IMR-90 (cell line): ENCODE data around the gene ANO1. TPM values are rescaled to one million over a fixed set of nuclear protein-coding genes. Genes with fewer than 3 reads are reported as not detected.
A peak's percentile ranks its signal among the peaks of the same experiment; 100 is the strongest.

Experiments used
- ATAC-seq: fragments of 200-7000 bp; cut with Tn5 transposase; 2 replicates; pipeline ENCODE4 v1.9.1; 2020; ENCODE audit warnings: low read depth, mild to moderate bottlenecking, moderate library complexity
- Bru-seq: library from RNA; stranded (reverse); fragments of 400-500 nt; gene quantifications from one replicate; lab custom pipeline; 2021; lab: Mats Ljungman, UMichigan
- BruChase-seq, 2 experiments: library from RNA; stranded (reverse); fragments of 400-500 nt; gene quantifications; one replicate each; lab custom pipeline; 2021; lab: Mats Ljungman, UMichigan
- BruUV-seq: library from RNA; stranded (reverse); fragments of 400-500 nt; replicated peaks from 2 replicates; lab custom pipeline; 2021; lab: Mats Ljungman, UMichigan
- CTCF ChIA-PET: fragments of 300-600 bp; formaldehyde crosslinking; extraction: SDS; loops from one replicate; lab custom pipeline; 2021; ENCODE audit warnings: antibody characterized with exemption; lab: Yijun Ruan, JAX
- POLR2A ChIA-PET: fragments of 300-600 bp; sonication (Branson Sonifier 250); formaldehyde crosslinking; loops from one replicate; lab custom pipeline; 2022; ENCODE audit warnings: antibody characterized with exemption; ENCODE audit not compliant: unreplicated experiment; lab: Charles Lee
- DNase-seq: peaks from one replicate; pipeline ENCODE4 v3.0.0; 2013
- H2AFZ ChIP-seq: replicated peaks from 2 replicates; pipeline ENCODE3; 2013; ENCODE audit warnings: low read length, mild to moderate bottlenecking; ENCODE audit not compliant: poor library complexity
- H2AK5ac ChIP-seq: 2 replicates; pipeline ENCODE4 v1.6.1; 2013; ENCODE audit warnings: low read depth, low read length, inconsistent platforms
- H2AK9ac ChIP-seq: replicated peaks from 2 replicates; pipeline ENCODE3; 2013; ENCODE audit warnings: mild to moderate bottlenecking, low read depth, low read length, moderate library complexity; ENCODE audit not compliant: poor library complexity
- H2BK120ac ChIP-seq: 2 replicates; pipeline ENCODE4 v1.6.1; 2013; ENCODE audit warnings: low read depth, low read length, inconsistent platforms
- H2BK15ac ChIP-seq: 3 replicates; pipeline ENCODE4 v1.6.1; 2013; ENCODE audit warnings: low read depth, low read length, inconsistent platforms
- H2BK20ac ChIP-seq: 2 replicates; pipeline ENCODE4 v1.6.1; 2013; ENCODE audit warnings: low read depth, mild to moderate bottlenecking, inconsistent platforms, low read length, moderate library complexity
- H2BK5ac ChIP-seq: 2 replicates; pipeline ENCODE4 v1.6.1; 2013; ENCODE audit warnings: mild to moderate bottlenecking, low read depth, low read length, inconsistent platforms; ENCODE audit not compliant: poor library complexity, severe bottlenecking
- H3K14ac ChIP-seq: replicated peaks from 2 replicates; pipeline ENCODE4 v1.6.1; 2013; ENCODE audit warnings: low read depth, low read length, inconsistent platforms
- H3K18ac ChIP-seq: 2 replicates; pipeline ENCODE4 v1.6.1; 2013; ENCODE audit warnings: low read depth, low read length, control low read depth
- H3K23ac ChIP-seq: 2 replicates; pipeline ENCODE4 v1.6.1; 2013; ENCODE audit warnings: low read depth, low read length, inconsistent platforms
- H3K27ac ChIP-seq: 2 replicates; pipeline ENCODE4 v1.5.1; 2013; ENCODE audit warnings: mild to moderate bottlenecking, control low read depth, low read length; ENCODE audit not compliant: insufficient read depth
- H3K27me3 ChIP-seq: 2 replicates; pipeline ENCODE4 v1.6.1; 2013; ENCODE audit warnings: low read length; ENCODE audit not compliant: control insufficient read depth, insufficient read depth
- H3K36me3 ChIP-seq: 2 replicates; pipeline ENCODE4 v1.6.1; 2013; ENCODE audit warnings: low read length, mixed read lengths; ENCODE audit not compliant: control insufficient read depth, insufficient read depth
- H3K4ac ChIP-seq: 2 replicates; pipeline ENCODE4 v1.6.1; 2013; ENCODE audit warnings: low read depth, low read length, inconsistent platforms
- H3K4me1 ChIP-seq: 2 replicates; pipeline ENCODE4 v1.6.1; 2013; ENCODE audit warnings: low read length, mixed read lengths; ENCODE audit not compliant: control insufficient read depth, insufficient read depth
- H3K4me2 ChIP-seq: 2 replicates; pipeline ENCODE4 v1.6.1; 2013; ENCODE audit warnings: low read depth, mild to moderate bottlenecking, control low read depth, low read length, moderate library complexity
- H3K4me3 ChIP-seq: 2 replicates; pipeline ENCODE4 v1.5.1; 2013; ENCODE audit warnings: low read depth, mild to moderate bottlenecking, control low read depth, low read length, moderate library complexity; ENCODE audit not compliant: insufficient read depth
- H3K56ac ChIP-seq: 2 replicates; pipeline ENCODE4 v1.6.1; 2013; ENCODE audit warnings: low read length, inconsistent platforms; ENCODE audit not compliant: insufficient read depth; ENCODE audit errors: extremely low read depth
- H3K79me1 ChIP-seq, 2 experiments: 2 replicates each; pipeline ENCODE4 v1.6.1; 2013; ENCODE audit warnings: low read length in 2 of 2, inconsistent platforms in 1 of 2, low read depth in 1 of 2
- H3K9ac ChIP-seq: 2 replicates; pipeline ENCODE4 v1.6.1; 2013; ENCODE audit warnings: low read depth, low read length, control low read depth
- H3K9me1 ChIP-seq: 2 replicates; pipeline ENCODE4 v1.6.1; 2013; ENCODE audit warnings: low read length, inconsistent platforms; ENCODE audit not compliant: insufficient read depth
- H3K9me3 ChIP-seq: 2 replicates; pipeline ENCODE4 v1.6.1; 2013; ENCODE audit warnings: low read length; ENCODE audit not compliant: control insufficient read depth, insufficient read depth
- H4K20me1 ChIP-seq: 2 replicates; pipeline ENCODE4 v1.6.1; 2013; ENCODE audit warnings: low read length, inconsistent platforms; ENCODE audit not compliant: insufficient read depth
- H4K5ac ChIP-seq: 2 replicates; pipeline ENCODE4 v1.6.1; 2013; ENCODE audit warnings: mild to moderate bottlenecking, low read depth, low read length, control low read depth
- H4K8ac ChIP-seq, 2 experiments: 2 replicates each; pipeline ENCODE4 v1.6.1; 2013; ENCODE audit warnings: low read depth in 2 of 2, low read length in 2 of 2, control low read depth in 1 of 2, inconsistent platforms in 1 of 2
- H4K91ac ChIP-seq: 2 replicates; pipeline ENCODE4 v1.6.1; 2013; ENCODE audit warnings: low read depth, low read length, inconsistent platforms; ENCODE audit not compliant: insufficient read depth
- CHD1 ChIP-seq: IDR thresholded peaks from 2 replicates; pipeline ENCODE4 v1.6.1; 2012; ENCODE audit warnings: low read depth, low read length, improper control_type of control experiment
- MAZ ChIP-seq: IDR thresholded peaks from 2 replicates; pipeline ENCODE4 v1.6.1; 2012; ENCODE audit warnings: low read depth, mild to moderate bottlenecking, low read length, improper control_type of control experiment, moderate library complexity, borderline replicate concordance
- RAD21 ChIP-seq: IDR thresholded peaks from 2 replicates; pipeline ENCODE4 v1.6.1; 2012; ENCODE audit warnings: low read length, improper control_type of control experiment
- RFX5 ChIP-seq: IDR thresholded peaks from 2 replicates; pipeline ENCODE4 v1.8.0; 2012; ENCODE audit warnings: low read depth, mild to moderate bottlenecking, low read length, moderate library complexity
- WGBS, 2 experiments: methylation state at CpG; one replicate each; pipeline versions ENCODE4 v1.1.5 to v1.1.7; 2013; ENCODE audit warnings: missing lambda C conversion rate in 2 of 2; ENCODE audit not compliant: insufficient read length in 1 of 2; ENCODE audit errors: extremely low coverage in 2 of 2; 5-methylcytosine and 5-hydroxymethylcytosine counted together
- dilution Hi-C: fragments of 300-500 bp; cut with HindIII; formaldehyde crosslinking; loops from one replicate; pipeline ENCODE4 v1.14.3; 2018; ENCODE audit warnings: low sequenced_read_pairs; ENCODE audit not compliant: unreplicated experiment
- in situ Hi-C: fragments of 300-500 bp; cut with MboI; formaldehyde crosslinking; loops from 3 replicates; pipeline ENCODE4 v1.14.3; 2019; ENCODE audit warnings: low sequenced_read_pairs, inconsistent platforms, mixed read lengths
- intact Hi-C: fragments of 100-400 bp; cut with micrococcal nuclease; formaldehyde crosslinking; loops from 2 replicates; pipeline ENCODE4 v1.10.0; 2022
- long read RNA-seq: library from polyadenylated mRNA; unstranded; transcript quantifications from one replicate; pipeline ENCODE4 v2.0.0, GENCODE V29; 2021; ENCODE audit not compliant: unreplicated experiment
- polyA plus RNA-seq, 3 experiments: library from polyadenylated mRNA; depleted of rRNA; stranded (reverse); fragments of >200 nt; gene quantifications; 2 replicates each; pipeline ENCODE4 v1.2.3, GENCODE V29; 2012; ENCODE audit warnings: low replicate concordance in 1 of 3
- total RNA-seq: library from RNA; depleted of rRNA; stranded (reverse); fragments of >200 nt; gene quantifications from 2 replicates; pipeline ENCODE4 v1.2.3, GENCODE V29; 2012; rRNA removed
- TF ChIP-seq, protein P1 (sequence below): conservative IDR thresholded peaks from 2 replicates; pipeline ENCODE4 v1.5.1; 2012; ENCODE audit warnings: mild to moderate bottlenecking, low read depth, low read length, improper control_type of control experiment

The ANO1 gene
- total RNA-seq (4.1 and 4.4 TPM in 2 replicates), polyA plus RNA-seq (2012; rRNA removed) (8.0 and 10.7 TPM in 2 replicates), Bru-seq, nascent RNA (percentile 31 among the genes with signal in this experiment), BruChase-seq, experiment 1, labeled RNA remaining after a 6-hour chase (percentile 27 among the genes with signal in this experiment), BruChase-seq, experiment 2, labeled RNA remaining after a 2-hour chase (percentile 34 among the genes with signal in this experiment)
- 3.8 and 9.8 TPM in 2 replicates for polyA plus RNA-seq (2012; cell fraction: cytosol; rRNA removed)
- 20.0 and 34.3 TPM in 2 replicates for polyA plus RNA-seq (2012; cell fraction: nucleus; rRNA removed; ENCODE audit: low replicate concordance)
- long read RNA-seq, partial matches to known transcripts: 1 of 1 reads
- long read RNA-seq, other reads (novel, unspliced or antisense): 0 of 1 reads

DNA sequence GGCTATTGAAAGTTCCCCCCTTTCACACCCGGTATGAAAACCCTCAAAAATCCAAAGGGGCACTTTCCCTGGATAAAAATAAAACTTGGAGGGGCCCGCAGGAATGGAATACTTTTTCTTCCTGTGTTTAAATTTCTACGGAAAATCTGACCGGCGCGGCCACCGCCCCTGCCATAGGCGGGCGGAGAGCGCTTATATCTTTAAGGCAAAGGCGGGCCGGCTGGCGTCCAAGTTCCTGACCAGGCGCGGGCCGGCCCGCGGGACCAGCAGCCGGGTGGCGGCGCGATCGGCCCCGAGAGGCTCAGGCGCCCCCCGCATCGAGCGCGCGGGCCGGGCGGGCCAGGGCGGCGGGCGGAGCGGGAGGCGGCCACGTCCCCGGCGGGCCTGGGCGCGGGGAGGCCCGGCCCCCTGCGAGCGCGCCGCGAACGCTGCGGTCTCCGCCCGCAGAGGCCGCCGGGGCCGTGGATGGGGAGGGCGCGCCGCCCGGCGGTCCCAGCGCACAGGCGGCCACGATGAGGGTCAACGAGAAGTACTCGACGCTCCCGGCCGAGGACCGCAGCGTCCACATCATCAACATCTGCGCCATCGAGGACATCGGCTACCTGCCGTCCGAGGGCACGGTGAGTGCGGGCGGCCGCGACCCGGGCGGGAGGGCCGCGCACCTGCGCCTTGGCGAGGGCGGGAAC is at the start of gene ANO1:
Gene ANO1, plus strand, starts transcription at position 223 of the 686 bp plus-strand sequence. Its CDS starts 290 bp downstream, at position 513.
- in situ Hi-C loops (no loop called here), intact Hi-C loops (loop anchor here (5.0 kb wide), 1 partner anchor 161 kb away; no protein-coding TSS in a partner anchor), dilution Hi-C loops (no loop called here)
- Histone ChIP-seq H4K20me1 (no peaks in the 10 kb centered on the region), H3K36me3 (no peaks in the 10 kb centered on the region), H3K4me3 (peak within 1 kb of the TSS; percentile 48), H3K4ac (peak within 1 kb of the TSS; percentile 66), H3K18ac (no peak within 1 kb of the TSS), H3K9ac (peak within 1 kb of the TSS; percentile 77; the same call in 1 of the 2 replicates), H4K8ac (peak within 1 kb of the TSS in 1 of 2 experiments; percentile 65; a peak in 1 of 4 replicates), H4K91ac (peak within 1 kb of the TSS; percentile 33), H3K27ac (no peak within 1 kb of the TSS; the same call in 1 of the 2 replicates), H2BK120ac (peak within 1 kb of the TSS; percentile 79; the same call in 1 of the 2 replicates), H3K4me1 (peaks cover 6% of the 10 kb centered on the region), H3K14ac (no peak within 1 kb of the TSS), H3K79me1 (peaks cover 2 to 22% of the 10 kb centered on the region in 2 experiments; a peak in 2 of 4 replicates), H3K9me3 (no peaks in the 10 kb centered on the region), H2BK20ac (no peak within 1 kb of the TSS; the same call in 1 of the 2 replicates), H2AFZ (peak within 1 kb of the TSS; percentile 90), H3K23ac (no peak within 1 kb of the TSS), H2BK5ac (no peak within 1 kb of the TSS), H3K9me1 (peaks cover 5% of the 10 kb centered on the region; the same call in 1 of the 2 replicates), H2AK5ac (peak within 1 kb of the TSS; percentile 86), H3K27me3 (no peaks in the 10 kb centered on the region; the same call in 1 of the 2 replicates), H2BK15ac (peak within 1 kb of the TSS; percentile 5; the same call in 1 of the 3 replicates), H4K5ac (no peak within 1 kb of the TSS), H2AK9ac (peak within 1 kb of the TSS; percentile 81), H3K56ac (no peak within 1 kb of the TSS), H3K4me2 (peak within 1 kb of the TSS; percentile 65)
- ATAC-seq: peak; percentile 79
- peak; percentile 19 for DNase-seq
- TF ChIP-seq RAD21 (peak; percentile 48), CHD1 (no peak), RFX5 (no peak), MAZ (peak; percentile 53; the same call in 1 of the 2 replicates)
- TF ChIP-seq, protein P1, sequence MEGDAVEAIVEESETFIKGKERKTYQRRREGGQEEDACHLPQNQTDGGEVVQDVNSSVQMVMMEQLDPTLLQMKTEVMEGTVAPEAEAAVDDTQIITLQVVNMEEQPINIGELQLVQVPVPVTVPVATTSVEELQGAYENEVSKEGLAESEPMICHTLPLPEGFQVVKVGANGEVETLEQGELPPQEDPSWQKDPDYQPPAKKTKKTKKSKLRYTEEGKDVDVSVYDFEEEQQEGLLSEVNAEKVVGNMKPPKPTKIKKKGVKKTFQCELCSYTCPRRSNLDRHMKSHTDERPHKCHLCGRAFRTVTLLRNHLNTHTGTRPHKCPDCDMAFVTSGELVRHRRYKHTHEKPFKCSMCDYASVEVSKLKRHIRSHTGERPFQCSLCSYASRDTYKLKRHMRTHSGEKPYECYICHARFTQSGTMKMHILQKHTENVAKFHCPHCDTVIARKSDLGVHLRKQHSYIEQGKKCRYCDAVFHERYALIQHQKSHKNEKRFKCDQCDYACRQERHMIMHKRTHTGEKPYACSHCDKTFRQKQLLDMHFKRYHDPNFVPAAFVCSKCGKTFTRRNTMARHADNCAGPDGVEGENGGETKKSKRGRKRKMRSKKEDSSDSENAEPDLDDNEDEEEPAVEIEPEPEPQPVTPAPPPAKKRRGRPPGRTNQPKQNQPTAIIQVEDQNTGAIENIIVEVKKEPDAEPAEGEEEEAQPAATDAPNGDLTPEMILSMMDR: peak; percentile 48
- 2% methylated on average over 39 of the region's 87 CpGs; no CpG with 5 or more reads in 1 of the 2 experiments for WGBS, 2 experiments
- ChIA-PET POLR2A (no interaction called here), CTCF (no interaction called here)
- BruUV-seq: no TSS peak
